ENCODE measurements around the gene HOXC6.

Gene HOXC6

GRCh38 chr12:54016051-54016450, 12.2 kb upstream of the HOXC6 start:
- DNase-seq (ENCODE audit: low spot score) = no peak

- no peak for DNase-seq (ENCODE audit: low spot score)
Observed at GRCh38 chr12:54016478-54016964, 11.7 kb upstream of the HOXC6 start.

- no peak for DNase-seq (ENCODE audit: low spot score)
Observed at GRCh38 chr12:54017027-54017788, 11.0 kb upstream of the HOXC6 start.

- DNase-seq (ENCODE audit: low spot score) = no peak
Observed at GRCh38 chr12:54017878-54018467, 10.3 kb upstream of the HOXC6 start.

DNA sequence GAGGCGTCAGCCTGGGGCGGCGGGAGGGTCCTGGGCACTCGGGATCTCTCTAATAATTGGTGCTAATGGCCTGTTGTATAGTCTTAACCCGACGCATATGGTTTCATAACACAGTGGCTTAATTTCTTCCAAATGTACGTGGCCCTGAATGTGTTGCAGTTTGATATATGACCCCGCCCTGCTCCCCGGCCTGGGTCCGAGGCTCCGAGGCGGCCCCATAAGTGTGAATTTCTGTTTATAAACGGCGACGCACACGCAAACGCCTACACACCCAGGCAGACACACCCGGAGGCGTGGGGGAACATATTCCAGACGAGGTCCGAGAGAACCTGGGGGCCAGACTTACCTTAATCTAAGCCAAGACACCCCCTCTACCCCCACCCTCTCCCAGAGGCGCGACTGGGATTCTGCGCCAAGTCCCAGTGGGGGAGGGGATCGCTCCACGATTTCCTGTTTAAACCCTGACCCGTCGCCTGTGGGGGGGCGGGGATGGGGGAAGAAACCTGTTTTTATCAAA, 9.7 kb upstream of the HOXC6 start:
- DNase-seq (ENCODE audit: low spot score) = no peak

- DNase-seq (ENCODE audit: low spot score) = no peak
Observed at GRCh38 chr12:54019091-54019811, 9.0 kb upstream of the HOXC6 start.

DNA sequence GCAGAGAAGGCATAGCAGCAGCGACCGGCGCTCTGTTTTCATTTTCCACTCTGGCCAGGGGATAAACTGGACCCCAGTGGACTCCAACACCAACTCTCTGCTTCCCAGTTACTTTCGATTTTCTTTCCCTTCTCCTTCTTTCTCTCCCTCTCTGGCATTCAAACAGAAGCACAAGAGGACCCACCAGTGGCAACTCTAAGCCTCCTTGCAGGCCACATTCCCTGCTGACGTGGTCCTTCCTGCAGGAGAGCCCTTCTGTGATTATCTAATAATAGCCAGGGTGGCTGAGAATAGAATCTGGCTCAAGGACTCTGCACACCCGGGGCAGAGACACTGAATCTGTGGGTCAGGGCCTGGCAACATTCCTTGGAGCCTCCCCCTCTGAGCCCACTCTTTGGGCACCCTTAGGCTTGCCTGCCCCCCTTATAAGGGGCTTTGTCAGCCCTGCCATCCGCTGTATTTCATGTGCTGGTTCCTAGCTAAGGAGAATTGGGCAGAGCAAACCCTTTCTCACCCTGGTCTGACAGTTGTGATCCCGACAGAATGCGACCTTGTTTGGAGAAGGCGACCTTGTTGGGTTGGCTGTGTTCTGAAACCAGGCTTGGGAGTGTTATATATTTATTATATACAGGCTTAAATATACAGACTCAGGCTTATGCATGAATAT, 8.2 kb upstream of the HOXC6 start:
- no peak for DNase-seq (ENCODE audit: low spot score)

DNA sequence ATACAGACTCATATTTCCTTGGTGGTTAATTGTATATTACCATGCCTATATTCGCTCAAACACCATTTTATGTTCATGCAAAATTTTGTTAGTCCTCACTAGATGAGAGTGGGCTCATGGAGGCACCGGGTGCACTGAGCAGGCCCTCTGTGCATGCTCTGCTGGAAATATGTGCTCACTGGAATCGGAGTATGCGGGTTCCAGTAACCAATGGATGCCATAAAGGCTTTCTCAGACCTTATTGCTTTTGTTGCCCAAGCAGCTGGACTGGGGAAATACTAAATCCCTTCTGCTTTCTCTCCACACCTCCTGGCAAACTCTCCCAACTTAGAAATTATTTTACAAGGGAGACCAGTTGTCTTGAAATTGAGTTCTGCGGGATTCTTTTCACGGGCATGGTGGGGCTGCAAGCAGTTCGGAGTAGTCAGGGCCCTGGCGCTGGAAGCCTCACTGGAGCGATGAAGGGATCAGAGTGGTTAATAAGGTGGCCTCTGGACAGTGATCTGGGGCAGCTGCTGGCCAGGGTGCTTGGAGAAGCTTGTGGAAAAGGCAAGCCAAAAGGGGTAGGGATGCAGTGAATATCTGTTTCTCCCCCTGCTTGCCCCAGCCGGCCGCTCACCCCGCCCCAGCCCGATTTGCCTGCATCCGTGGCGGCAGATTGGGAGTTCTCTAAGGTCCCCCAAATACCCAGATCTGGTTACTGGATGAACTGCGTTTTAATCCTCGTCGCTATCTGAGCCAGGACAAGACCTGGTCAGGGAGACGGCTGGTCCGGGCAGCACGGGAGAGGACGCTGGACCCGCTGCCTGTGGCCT, 7.4 kb upstream of the HOXC6 start:
- DNase-seq (ENCODE audit: low spot score) = no peak

GRCh38 chr12:54021432-54022013, 6.7 kb upstream of the HOXC6 start:
- DNase-seq (ENCODE audit: low spot score) = no peak

DNA sequence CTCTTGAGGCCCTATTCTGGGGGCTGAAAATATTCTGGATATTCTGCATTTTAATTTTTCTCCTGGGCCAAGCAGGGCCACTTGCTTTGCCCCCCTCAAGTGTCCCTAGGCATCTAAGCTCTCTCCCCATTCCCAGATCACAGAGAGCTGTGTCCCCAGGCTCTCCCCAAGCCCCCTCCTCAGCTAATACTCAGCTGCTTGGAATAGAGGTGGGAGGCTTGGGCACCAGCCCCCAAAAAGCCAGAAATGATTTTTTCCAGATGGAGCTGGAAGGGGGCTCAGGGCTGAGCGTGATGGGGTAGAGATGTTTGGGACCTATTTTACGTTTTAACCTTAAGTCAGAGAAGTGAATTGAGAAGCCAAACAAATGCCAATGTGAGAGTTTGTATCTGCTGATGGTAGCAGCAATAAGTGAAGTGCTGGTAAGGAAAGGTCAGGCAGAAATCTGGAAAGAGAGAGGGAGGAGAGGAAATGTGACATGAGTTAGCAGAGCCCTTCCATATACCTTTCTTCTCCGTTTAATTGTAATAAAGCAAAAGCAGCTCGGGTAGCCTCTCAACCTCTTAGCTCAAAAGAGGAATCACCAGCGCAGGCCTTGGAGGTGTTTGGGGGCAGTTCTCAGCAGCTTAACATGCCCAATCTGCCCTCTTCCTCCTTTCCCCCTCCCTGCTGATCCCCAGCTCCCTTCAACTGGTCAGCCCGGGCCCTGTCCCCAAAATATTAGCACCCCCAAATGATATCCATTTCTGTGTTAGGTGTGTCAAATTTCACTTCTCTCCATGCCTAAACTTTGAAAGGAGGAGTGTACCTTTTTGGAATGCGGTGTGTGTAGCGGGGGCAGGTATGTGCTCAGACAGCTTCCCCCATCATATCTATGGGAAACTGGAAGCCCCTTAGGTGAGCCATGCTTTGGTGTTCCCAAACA, 5.0 kb upstream of the HOXC6 start:
- no peak for DNase-seq (ENCODE audit: low spot score)

GRCh38 chr12:54024127-54024526, 4.1 kb upstream of the HOXC6 start:
- no peak for DNase-seq (ENCODE audit: low spot score)

- DNase-seq (ENCODE audit: low spot score) = no peak
Observed at GRCh38 chr12:54024581-54025305, 3.5 kb upstream of the HOXC6 start.

DNA sequence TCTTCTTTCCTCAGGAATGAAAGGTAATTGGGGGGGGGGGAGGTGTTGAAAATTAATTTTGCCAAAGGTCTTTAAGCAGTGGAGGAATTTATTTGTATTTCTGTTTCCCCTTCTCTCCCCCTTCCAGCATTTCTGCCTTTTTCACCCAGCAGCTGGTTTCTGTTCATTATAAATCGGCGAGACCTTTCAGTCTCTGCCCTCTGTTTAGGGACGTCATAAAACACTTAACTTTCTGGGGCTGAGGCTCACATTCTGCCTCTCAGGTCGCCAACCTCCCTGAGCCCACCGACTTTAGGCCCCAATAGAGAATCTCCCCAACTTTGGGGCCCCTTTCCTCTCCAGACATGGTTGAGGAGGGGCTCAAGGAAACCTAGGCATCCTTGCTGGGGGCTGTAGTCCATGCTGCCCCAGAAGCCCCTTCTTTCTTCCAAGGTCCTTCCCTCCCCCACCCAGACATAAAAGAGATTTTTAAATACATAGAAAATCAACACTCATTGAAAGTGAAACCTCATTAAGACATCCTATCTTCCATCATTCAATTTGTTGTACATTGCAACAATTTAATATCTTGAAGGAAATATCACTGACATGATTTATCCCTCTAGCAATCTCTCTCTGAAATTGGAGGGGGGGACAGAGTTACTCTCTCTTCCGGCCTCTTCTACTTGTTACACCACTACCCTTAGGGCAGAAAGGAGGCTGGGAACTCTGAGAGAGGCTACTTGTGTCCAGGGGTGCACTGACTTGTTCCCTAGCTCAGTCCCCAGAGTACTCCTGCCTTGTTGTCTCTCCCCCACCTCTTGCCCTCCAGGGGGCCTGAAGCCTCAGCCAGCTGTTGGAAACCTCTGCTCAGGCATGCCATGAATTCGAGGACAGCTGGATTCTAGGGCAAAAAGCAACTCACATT, 2.5 kb upstream of the HOXC6 start:
- no peak for DNase-seq (ENCODE audit: low spot score)

GRCh38 chr12:54026640-54027441, 1.4 kb upstream of the HOXC6 start:
- no peak for DNase-seq (ENCODE audit: low spot score)

- DNase-seq (ENCODE audit: low spot score) = no peak
Observed at GRCh38 chr12:54027442-54027786, 826 bp upstream of the HOXC6 start.

- DNase-seq (ENCODE audit: low spot score) = no peak
Observed at GRCh38 chr12:54029529-54030441, 1.5 kb downstream of the HOXC6 start.

All from kidney capillary endothelial cell (primary cell).